GM12878 (cell line): Measurements from ENCODE around the gene TRIB2. TPM values are rescaled to one million over a fixed set of nuclear protein-coding genes. Genes with fewer than 3 reads are reported as not detected.

Source experiments
- ATAC-seq: fragments of 200-7000 bp; cut with Tn5 transposase; 3 replicates; pipeline ENCODE4 v1.9.1; 2020; ENCODE audit warnings: mild to moderate bottlenecking, moderate library complexity
- BruUV-seq: library from RNA; stranded (reverse); fragments of 400-500 nt; replicated peaks from 2 replicates; lab custom pipeline; 2021; lab: Mats Ljungman, UMichigan
- CTCF ChIA-PET: fragments of 300-600 bp; sonication (Branson Sonifier 250); formaldehyde crosslinking; extraction: SDS; loops from one replicate; lab custom pipeline; 2021; ENCODE audit warnings: inconsistent platforms; lab: Yijun Ruan, JAX
- POLR2A ChIA-PET: fragments of 350-600 bp; formaldehyde crosslinking; extraction: SDS; loops from one replicate; lab custom pipeline; 2021; ENCODE audit warnings: inconsistent platforms; lab: Charles Lee
- RAD21 ChIA-PET: fragments of 300-600 bp; sonication (Branson Sonifier 250); formaldehyde crosslinking; loops from one replicate; lab custom pipeline; 2023; ENCODE audit warnings: antibody characterized with exemption; ENCODE audit not compliant: unreplicated experiment; lab: Charles Lee
- SMC1A ChIA-PET: fragments of 300-600 bp; sonication (Branson Sonifier 250); formaldehyde crosslinking; loops from one replicate; lab custom pipeline; 2023; ENCODE audit not compliant: unreplicated experiment, uncharacterized antibody; lab: Charles Lee
- DNase-seq: peaks from one replicate; pipeline ENCODE4 v3.0.0-alpha.2; 2011; ENCODE audit warnings: low read depth, low spot score
- FAIRE-seq: peaks from 3 replicates; lab custom pipeline; 2011; peaks lifted over from hg19 to GRCh38; lab: Jason Lieb, UNC
- H2AFZ ChIP-seq: 2 replicates; pipeline ENCODE4 v1.6.0; 2011; ENCODE audit warnings: low read depth, low read length, control low read depth; ENCODE audit not compliant: control insufficient read depth
- H3K27ac ChIP-seq: 2 replicates; pipeline ENCODE4 v1.5.1; 2011; ENCODE audit warnings: control low read depth; ENCODE audit not compliant: control insufficient read depth, insufficient read depth
- H3K27me3 ChIP-seq, 2 experiments: replicated peaks in 1 of 2; 2 replicates each; pipeline versions ENCODE4 v1.6.0 to v1.6.1; 2011; ENCODE audit warnings: low read length in 1 of 2; ENCODE audit not compliant: control insufficient read depth in 2 of 2, insufficient read depth in 2 of 2
- H3K36me3 ChIP-seq, 2 experiments: 2 replicates each; pipeline ENCODE4 v1.5.1; 2011; ENCODE audit warnings: low read length in 1 of 2; ENCODE audit not compliant: control insufficient read depth in 2 of 2, insufficient read depth in 2 of 2
- H3K4me1 ChIP-seq: 2 replicates; pipeline ENCODE4 v1.6.1; 2011; ENCODE audit warnings: mild to moderate bottlenecking, low read length, moderate library complexity, mixed read lengths; ENCODE audit not compliant: control insufficient read depth, insufficient read depth
- H3K4me2 ChIP-seq: 2 replicates; pipeline ENCODE4 v1.6.0; 2011; ENCODE audit warnings: control low read depth; ENCODE audit not compliant: control insufficient read depth, insufficient read depth
- H3K4me3 ChIP-seq: fragments of 200-600 bp; sonication (generic); 2 replicates; pipeline ENCODE4 v1.5.1; 2016
- H3K79me2 ChIP-seq: 2 replicates; pipeline ENCODE4 v1.6.0; 2011; ENCODE audit warnings: low read length; ENCODE audit not compliant: control insufficient read depth, insufficient read depth
- H3K9ac ChIP-seq: 2 replicates; pipeline ENCODE4 v1.8.0; 2011; ENCODE audit warnings: low read length, control low read depth, mixed read lengths; ENCODE audit not compliant: control insufficient read depth, insufficient read depth
- H3K9me3 ChIP-seq: replicated peaks from 3 replicates; pipeline ENCODE4 v1.5.1; 2011; ENCODE audit warnings: mild to moderate bottlenecking, low read length; ENCODE audit not compliant: control insufficient read depth, insufficient read depth
- H4K20me1 ChIP-seq: 2 replicates; pipeline ENCODE4 v1.6.0; 2011; ENCODE audit not compliant: control insufficient read depth, insufficient read depth
- BRCA1 ChIP-seq: IDR thresholded peaks from 2 replicates; pipeline ENCODE4 v1.6.1; 2011; ENCODE audit warnings: low read depth, low read length, improper control_type of control experiment
- CEBPZ ChIP-seq: fragments of 150-350 bp; IDR thresholded peaks from 2 replicates; pipeline ENCODE4 v1.6.1; 2016; ENCODE audit warnings: low read depth, low read length
- ESRRA ChIP-seq: IDR thresholded peaks from 2 replicates; pipeline ENCODE4 v1.6.1; 2012; ENCODE audit warnings: mild to moderate bottlenecking, low read length, improper control_type of control experiment
- FOS ChIP-seq: IDR thresholded peaks from 3 replicates; pipeline ENCODE4 v1.6.1; 2011; ENCODE audit warnings: borderline replicate concordance; ENCODE audit not compliant: insufficient read length; ENCODE audit errors: extremely low read depth
- IRF3 ChIP-seq: fragments of 450-650 bp; IDR thresholded peaks from 2 replicates; pipeline ENCODE4 v1.6.1; 2014; ENCODE audit warnings: mild to moderate bottlenecking
- KDM1A ChIP-seq: fragments of 200-600 bp; sonication (generic); IDR thresholded peaks from 2 replicates; pipeline ENCODE4 v1.6.1; 2016; ENCODE audit warnings: borderline replicate concordance
- NFYB ChIP-seq: IDR thresholded peaks from 2 replicates; pipeline ENCODE4 v1.6.1; 2011; ENCODE audit warnings: low read depth, mild to moderate bottlenecking, low read length, improper control_type of control experiment, moderate library complexity; ENCODE audit not compliant: insufficient read depth
- NR2C1 ChIP-seq: fragments of 450-650 bp; IDR thresholded peaks from 2 replicates; pipeline ENCODE4 v1.6.1; 2017; ENCODE audit warnings: antibody characterized with exemption, mild to moderate bottlenecking, moderate library complexity
- PKNOX1 ChIP-seq: fragments of 450-650 bp; IDR thresholded peaks from 2 replicates; pipeline ENCODE4 v1.6.1; 2016; ENCODE audit warnings: mild to moderate bottlenecking
- RB1 ChIP-seq: fragments of 450-650 bp; formaldehyde crosslinking; IDR thresholded peaks from 2 replicates; pipeline ENCODE4 v1.6.1; 2017; ENCODE audit warnings: mild to moderate bottlenecking, borderline replicate concordance
- RCOR1 ChIP-seq: conservative IDR thresholded peaks from 2 replicates; pipeline ENCODE4 v1.6.1; 2012; ENCODE audit warnings: low read depth, low read length, improper control_type of control experiment
- TCF12 ChIP-seq: IDR thresholded peaks from 2 replicates; pipeline ENCODE4 v1.6.1; 2011; ENCODE audit warnings: low read depth, mild to moderate bottlenecking, low read length
- YBX1 ChIP-seq: fragments of 450-650 bp; IDR thresholded peaks from 2 replicates; pipeline ENCODE4 v1.6.1; 2016; ENCODE audit warnings: antibody characterized with exemption
- ZNF384 ChIP-seq: IDR thresholded peaks from 2 replicates; pipeline ENCODE4 v1.6.1; 2012; ENCODE audit warnings: low read depth, mild to moderate bottlenecking, low read length, improper control_type of control experiment, borderline replicate concordance
- WGBS: methylation state at CpG from one replicate; pipeline ENCODE4 v1.1.6; 2016; ENCODE audit warnings: low lambda C conversion rate; ENCODE audit not compliant: insufficient replicate concordance, insufficient coverage; ENCODE audit errors: missing lambda C conversion rate; 5-methylcytosine and 5-hydroxymethylcytosine counted together
- in situ Hi-C: fragments of 300-500 bp; cut with MboI; formaldehyde crosslinking; loops from 9 replicates; pipeline ENCODE4 v1.14.3; 2018; ENCODE audit warnings: mixed read lengths
- intact Hi-C: fragments of 100-400 bp; cut with micrococcal nuclease; formaldehyde crosslinking; loops from one replicate; pipeline ENCODE4 v1.14.2; 2022; ENCODE audit not compliant: unreplicated experiment
- polyA plus RNA-seq, 11 experiments: library from polyadenylated mRNA; depleted of rRNA in 4 of 11; unstranded in 6 of 11; stranded (reverse) in 5 of 11; fragments of >200 nt; fragmentation: Nextera tagmentation in 4 of 11; fragmentation: Illumina TruSeq in 1 of 11; extraction: Ambion mirVana in 4 of 11; extraction: Trizol in 1 of 11; gene quantifications; 1 replicate in 1 of 11; 2 replicates in 10 of 11; pipeline versions ENCODE4 v1.2.1 to v1.2.3, GENCODE V29; 2011 to 2016; ENCODE audit warnings: inconsistent platforms in 2 of 11, missing spikeins in 2 of 11, low read depth in 1 of 11
- total RNA-seq, 4 experiments: library from RNA; depleted of rRNA in 3 of 4; stranded (reverse); fragments of >200 nt in 3 of 4; fragmentation: Illumina TruSeq in 1 of 4; extraction: Trizol in 1 of 4; gene quantifications; 2 replicates each; pipeline versions ENCODE4 v1.2.1 to v1.2.3, GENCODE V29; 2013 to 2021

The TRIB2 gene
- total and polyA plus RNA-seq, 10 of the 15 experiments (the other 5 are each of a cell fraction or from before 2014, with no cell fraction given) = 1.6 to 9.2 (median 5.2) TPM

GRCh38 chr2:12685956-12686355 is 30.8 kb upstream of the TRIB2 start:
- 38% methylated on average over 6 of the region's 6 CpGs for WGBS
- no peaks in the 10 kb centered on the region; the same call in 2 of the 3 replicates for H3K9me3 ChIP-seq
- no peak overlapping the region for H3K4me3 ChIP-seq
- no peak overlapping the region for H3K4me2 ChIP-seq
- ChIA-PET CTCF (no interaction called here), POLR2A (no interaction called here), RAD21 (no interaction called here), SMC1A (no interaction called here)
- no peaks in the 10 kb centered on the region for H3K4me1 ChIP-seq
- TF ChIP-seq NFYB (no peak), TCF12 (no peak), NR2C1 (no peak), FOS (no peak), ESRRA (no peak), CEBPZ (no peak), BRCA1 (no peak), RCOR1 (no peak), ZNF384 (no peak), YBX1 (no peak), IRF3 (no peak), PKNOX1 (no peak), KDM1A (no peak), RB1 (no peak)
- ATAC-seq (no peak), FAIRE-seq (no peak), DNase-seq (no peak)
- H2AFZ ChIP-seq = no peak overlapping the region
- no TSS peak for BruUV-seq
- H3K27me3 ChIP-seq = peaks cover 1 to 8% of the 10 kb centered on the region in 2 experiments; a peak in 3 of 4 replicates
- no peaks in the 10 kb centered on the region for H3K36me3 ChIP-seq
- in situ Hi-C loops = no loop called here
- no peak overlapping the region for H3K9ac ChIP-seq
- H3K79me2 ChIP-seq = no peaks in the 10 kb centered on the region
- intact Hi-C loops = no loop called here
- no peak overlapping the region for H3K27ac ChIP-seq
- H4K20me1 ChIP-seq = no peaks in the 10 kb centered on the region
